GF-D8 (cell line): Measurements from ENCODE around the gene ZBTB4.

Experiments
- DNase-seq: peaks from one replicate; lab custom pipeline; 2025; lab: John Stamatoyannopoulos, UW

ZBTB4 gene

GRCh38 chr17:7421186-7421585 is 58.2 kb downstream of the ZBTB4 start:
- no peak for DNase-seq

- no peak for DNase-seq
These were observed 59.4 kb downstream of the ZBTB4 start, which contains the start of gene SPEM1 for GRCh38 chr17:7419819-7420610. Gene SPEM1 (plus strand): TSS chr17:7420324. CDS start chr17:7420385, 61 bp downstream.

DNA sequence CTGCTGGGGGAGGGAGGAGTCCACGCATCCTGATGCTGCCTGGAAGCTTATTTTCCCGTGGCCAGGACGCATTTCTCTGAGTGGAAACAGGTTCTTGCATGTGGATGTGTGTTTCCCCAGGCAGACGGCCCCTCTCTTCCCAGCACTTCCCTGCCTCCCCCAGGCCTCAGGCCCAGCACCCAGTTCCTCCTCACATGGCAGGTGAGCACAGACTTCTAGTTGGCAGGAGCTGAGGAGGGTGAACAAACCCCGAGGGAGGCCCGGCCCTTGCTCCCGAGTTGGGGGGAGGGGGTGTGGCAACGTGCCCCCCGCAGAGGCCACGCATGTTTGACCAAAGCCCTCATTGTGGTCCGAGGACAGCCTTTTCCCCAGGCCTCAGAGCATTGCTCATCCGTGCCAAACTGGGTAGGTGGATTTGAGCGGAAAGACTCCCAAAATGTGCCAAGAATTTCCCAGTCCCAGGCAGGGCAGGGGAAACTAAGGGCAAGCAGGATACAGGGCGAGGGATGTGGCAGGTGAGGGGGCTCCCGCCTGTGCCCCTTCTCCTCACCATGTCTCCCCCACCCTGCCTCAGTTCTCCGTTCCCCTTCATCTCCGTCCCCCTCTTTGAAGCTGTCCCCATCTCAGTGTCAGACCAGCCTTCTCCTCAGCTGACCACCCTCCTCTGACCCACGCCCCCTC is 60.8 kb downstream of the ZBTB4 start:
- DNase-seq, result no peak

GRCh38 chr17:7417056-7417655 is 62.3 kb downstream of the ZBTB4 start:
- no peak for DNase-seq

GRCh38 chr17:7416323-7416722 is 63.1 kb downstream of the ZBTB4 start:
- DNase-seq, result no peak

DNA sequence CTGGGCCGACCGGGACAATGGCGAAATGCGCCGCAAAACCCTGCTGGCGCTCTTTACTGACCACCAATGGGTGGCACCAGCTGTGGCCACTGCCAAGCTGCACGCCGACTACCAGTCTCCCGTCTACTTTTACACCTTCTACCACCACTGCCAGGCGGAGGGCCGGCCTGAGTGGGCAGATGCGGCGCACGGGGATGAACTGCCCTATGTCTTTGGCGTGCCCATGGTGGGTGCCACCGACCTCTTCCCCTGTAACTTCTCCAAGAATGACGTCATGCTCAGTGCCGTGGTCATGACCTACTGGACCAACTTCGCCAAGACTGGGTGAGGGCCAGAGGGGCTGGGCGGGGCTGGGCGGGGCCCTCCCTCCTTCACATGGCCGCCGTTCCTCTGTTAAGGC is 63.6 kb downstream of the ZBTB4 start:
- DNase-seq, result no peak

DNA sequence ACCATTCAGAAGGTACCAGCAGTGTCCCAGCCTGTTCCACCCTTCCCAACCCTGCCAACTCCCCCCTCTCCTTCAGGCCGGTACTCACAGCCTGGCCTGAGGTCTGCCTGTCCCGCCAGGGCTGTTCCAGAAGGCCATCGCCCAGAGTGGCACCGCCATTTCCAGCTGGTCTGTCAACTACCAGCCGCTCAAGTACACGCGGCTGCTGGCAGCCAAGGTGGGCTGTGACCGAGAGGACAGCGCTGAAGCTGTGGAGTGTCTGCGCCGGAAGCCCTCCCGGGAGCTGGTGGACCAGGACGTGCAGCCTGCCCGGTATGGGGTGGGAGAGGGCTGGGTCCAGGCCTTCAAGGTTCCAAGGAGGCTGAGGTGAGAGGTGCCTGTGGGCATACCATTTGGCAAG is 64.6 kb downstream of the ZBTB4 start:
- DNase-seq, result no peak

- no peak for DNase-seq
These were observed 66.0 kb downstream of the ZBTB4 start for GRCh38 chr17:7413346-7413985.

DNA sequence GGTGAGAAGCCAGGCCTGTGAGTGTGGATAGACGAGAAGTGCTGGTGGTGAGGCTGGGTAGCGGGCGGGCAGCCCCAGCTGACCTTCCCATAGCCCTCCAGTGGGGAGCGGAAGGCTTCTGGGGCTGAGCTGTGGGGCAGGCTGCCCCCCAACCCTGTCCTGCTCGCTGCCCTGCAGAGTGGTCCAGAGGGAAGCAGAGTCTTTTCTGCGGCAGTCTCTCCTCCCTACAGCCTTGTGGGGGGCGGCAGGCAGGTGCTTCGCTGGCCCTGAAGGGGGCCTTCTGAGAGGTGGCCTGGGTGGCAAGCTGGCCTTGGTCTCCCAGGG is 68.0 kb downstream of the ZBTB4 start:
- no peak for DNase-seq

DNA sequence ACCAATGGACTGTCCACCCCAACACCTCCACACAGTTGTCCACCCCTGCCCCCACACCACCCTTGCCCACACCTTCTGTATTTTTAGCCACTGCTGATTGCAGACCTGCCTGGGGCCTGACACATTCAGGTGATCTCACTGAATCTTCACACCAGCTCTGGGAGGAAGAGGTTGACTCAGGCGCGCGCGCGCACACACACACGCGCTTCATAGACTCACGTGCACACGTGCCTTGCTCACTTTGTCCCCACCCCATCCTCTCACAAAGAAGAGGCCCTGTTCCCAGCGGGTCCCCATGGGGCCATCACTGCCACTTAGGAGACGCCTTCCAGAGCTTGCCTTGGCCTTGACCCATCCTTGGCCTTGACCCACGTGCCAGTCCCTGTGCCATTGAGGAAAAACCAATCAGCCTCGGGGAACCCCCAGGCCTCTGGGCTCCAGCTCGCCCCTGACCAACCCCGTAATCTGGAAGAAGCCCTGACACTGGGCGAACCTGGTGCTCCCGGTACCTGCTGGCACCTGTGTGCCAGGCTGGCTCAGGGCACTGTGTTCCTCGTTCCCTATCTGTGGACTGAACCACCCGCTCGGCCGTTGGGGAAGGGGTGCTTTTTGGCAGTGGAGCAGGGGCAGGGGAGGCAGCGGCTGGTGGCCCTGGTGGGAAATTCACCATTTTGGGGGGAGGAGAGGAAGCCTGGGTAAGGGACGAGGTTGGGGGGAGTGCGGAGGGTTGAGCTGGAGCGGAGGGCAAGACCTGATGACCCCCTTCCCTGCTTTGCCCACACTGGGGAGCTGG is 68.6 kb downstream of the ZBTB4 start:
- DNase-seq, result no peak

DNA sequence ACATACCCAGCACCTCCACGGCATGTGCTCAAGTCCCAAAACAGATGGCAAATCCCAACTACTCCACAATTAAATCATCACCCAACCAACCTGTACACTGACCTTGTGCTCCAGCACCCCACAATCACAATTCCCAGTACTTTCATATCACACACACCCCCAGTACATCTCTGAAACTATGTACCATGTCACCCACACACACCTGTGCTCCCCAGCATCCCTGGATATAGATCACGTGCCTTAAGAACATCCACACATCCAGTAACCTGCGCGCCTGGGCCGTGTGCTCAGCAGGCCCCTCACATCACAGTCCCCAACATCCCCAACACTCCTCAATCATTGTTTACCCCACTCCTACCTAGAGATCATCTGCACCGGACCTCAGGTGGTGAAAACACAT is 69.7 kb downstream of the ZBTB4 start:
- DNase-seq, result no peak
